ENCODE results near the gene ANKRD35.

ANKRD35 gene

DNA sequence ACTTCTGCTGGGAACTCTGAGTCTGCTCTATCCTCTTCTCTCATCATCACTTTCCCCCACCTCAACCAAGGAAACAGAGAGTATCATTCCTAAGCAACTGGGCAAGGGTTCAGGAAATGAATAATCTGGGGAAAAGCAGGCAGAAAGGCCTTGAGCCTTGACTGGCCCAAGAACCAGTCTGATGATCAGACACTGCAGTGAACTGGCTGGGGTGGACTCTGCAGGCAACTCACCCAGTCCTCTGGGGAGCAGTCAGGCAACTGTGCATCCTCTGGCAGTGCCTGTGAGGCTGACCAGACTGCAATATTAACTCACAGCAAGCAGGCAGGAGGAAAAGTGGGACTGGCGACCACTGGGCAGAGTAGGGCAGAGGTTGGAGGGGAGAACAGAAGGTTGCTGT lies 991 bp downstream of the ANKRD35 start:
- no peak; the same call in 2 of the 3 replicates for ATAC-seq
- TF ChIP-seq PPARA (CRISPR knock-in tag; IDR thresholded peaks at IDR 0.05; ENCODE audit: borderline replicate concordance) (no peak), SNAI2 (CRISPR knock-in tag; IDR thresholded peaks at IDR 0.05) (no peak), ZNF565 (CRISPR knock-in tag; conservative IDR thresholded peaks at IDR 0.05; ENCODE audit: low read depth) (no peak), ZC3H10 (CRISPR knock-in tag; IDR thresholded peaks at IDR 0.05) (no peak), ESRRG (CRISPR knock-in tag; IDR thresholded peaks at IDR 0.05) (no peak), ZFP30 (CRISPR knock-in tag; IDR thresholded peaks at IDR 0.05) (no peak), ISL1 (CRISPR knock-in tag; IDR thresholded peaks at IDR 0.05) (no peak), OSR1 (CRISPR knock-in tag; IDR thresholded peaks at IDR 0.05) (no peak), GLIS3 (CRISPR knock-in tag; IDR thresholded peaks at IDR 0.05) (no peak), ZNF8 (CRISPR knock-in tag; IDR thresholded peaks at IDR 0.05) (no peak), ZNF70 (CRISPR knock-in tag; IDR thresholded peaks at IDR 0.05) (no peak), BACH2 (CRISPR knock-in tag; IDR thresholded peaks at IDR 0.05; ENCODE audit: borderline replicate concordance) (no peak), RARB (CRISPR knock-in tag; IDR thresholded peaks at IDR 0.05) (no peak), TOX (CRISPR knock-in tag; IDR thresholded peaks at IDR 0.05; ENCODE audit: borderline replicate concordance) (no peak), ARNTL (CRISPR knock-in tag; IDR thresholded peaks at IDR 0.05; ENCODE audit: borderline replicate concordance, low read depth) (no peak)
- TF ChIP-seq, protein P1, sequence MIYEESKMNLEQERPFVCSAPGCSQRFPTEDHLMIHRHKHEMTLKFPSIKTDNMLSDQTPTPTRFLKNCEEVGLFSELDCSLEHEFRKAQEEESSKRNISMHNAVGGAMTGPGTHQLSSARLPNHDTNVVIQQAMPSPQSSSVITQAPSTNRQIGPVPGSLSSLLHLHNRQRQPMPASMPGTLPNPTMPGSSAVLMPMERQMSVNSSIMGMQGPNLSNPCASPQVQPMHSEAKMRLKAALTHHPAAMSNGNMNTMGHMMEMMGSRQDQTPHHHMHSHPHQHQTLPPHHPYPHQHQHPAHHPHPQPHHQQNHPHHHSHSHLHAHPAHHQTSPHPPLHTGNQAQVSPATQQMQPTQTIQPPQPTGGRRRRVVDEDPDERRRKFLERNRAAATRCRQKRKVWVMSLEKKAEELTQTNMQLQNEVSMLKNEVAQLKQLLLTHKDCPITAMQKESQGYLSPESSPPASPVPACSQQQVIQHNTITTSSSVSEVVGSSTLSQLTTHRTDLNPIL (CRISPR knock-in tag; IDR thresholded peaks at IDR 0.05; ENCODE audit: low read depth) = no peak
- TF ChIP-seq, protein P2, sequence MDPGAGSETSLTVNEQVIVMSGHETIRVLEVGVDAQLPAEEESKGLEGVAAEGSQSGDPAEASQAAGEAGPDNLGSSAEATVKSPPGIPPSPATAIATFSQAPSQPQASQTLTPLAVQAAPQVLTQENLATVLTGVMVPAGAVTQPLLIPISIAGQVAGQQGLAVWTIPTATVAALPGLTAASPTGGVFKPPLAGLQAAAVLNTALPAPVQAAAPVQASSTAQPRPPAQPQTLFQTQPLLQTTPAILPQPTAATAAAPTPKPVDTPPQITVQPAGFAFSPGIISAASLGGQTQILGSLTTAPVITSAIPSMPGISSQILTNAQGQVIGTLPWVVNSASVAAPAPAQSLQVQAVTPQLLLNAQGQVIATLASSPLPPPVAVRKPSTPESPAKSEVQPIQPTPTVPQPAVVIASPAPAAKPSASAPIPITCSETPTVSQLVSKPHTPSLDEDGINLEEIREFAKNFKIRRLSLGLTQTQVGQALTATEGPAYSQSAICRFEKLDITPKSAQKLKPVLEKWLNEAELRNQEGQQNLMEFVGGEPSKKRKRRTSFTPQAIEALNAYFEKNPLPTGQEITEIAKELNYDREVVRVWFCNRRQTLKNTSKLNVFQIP (CRISPR knock-in tag; IDR thresholded peaks at IDR 0.05; ENCODE audit: borderline replicate concordance, low read depth) = no peak
- TF ChIP-seq, protein P3, sequence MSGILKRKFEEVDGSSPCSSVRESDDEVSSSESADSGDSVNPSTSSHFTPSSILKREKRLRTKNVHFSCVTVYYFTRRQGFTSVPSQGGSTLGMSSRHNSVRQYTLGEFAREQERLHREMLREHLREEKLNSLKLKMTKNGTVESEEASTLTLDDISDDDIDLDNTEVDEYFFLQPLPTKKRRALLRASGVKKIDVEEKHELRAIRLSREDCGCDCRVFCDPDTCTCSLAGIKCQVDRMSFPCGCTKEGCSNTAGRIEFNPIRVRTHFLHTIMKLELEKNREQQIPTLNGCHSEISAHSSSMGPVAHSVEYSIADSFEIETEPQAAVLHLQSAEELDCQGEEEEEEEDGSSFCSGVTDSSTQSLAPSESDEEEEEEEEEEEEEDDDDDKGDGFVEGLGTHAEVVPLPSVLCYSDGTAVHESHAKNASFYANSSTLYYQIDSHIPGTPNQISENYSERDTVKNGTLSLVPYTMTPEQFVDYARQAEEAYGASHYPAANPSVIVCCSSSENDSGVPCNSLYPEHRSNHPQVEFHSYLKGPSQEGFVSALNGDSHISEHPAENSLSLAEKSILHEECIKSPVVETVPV (CRISPR knock-in tag; IDR thresholded peaks at IDR 0.05) = no peak
- TF ChIP-seq, protein P4, sequence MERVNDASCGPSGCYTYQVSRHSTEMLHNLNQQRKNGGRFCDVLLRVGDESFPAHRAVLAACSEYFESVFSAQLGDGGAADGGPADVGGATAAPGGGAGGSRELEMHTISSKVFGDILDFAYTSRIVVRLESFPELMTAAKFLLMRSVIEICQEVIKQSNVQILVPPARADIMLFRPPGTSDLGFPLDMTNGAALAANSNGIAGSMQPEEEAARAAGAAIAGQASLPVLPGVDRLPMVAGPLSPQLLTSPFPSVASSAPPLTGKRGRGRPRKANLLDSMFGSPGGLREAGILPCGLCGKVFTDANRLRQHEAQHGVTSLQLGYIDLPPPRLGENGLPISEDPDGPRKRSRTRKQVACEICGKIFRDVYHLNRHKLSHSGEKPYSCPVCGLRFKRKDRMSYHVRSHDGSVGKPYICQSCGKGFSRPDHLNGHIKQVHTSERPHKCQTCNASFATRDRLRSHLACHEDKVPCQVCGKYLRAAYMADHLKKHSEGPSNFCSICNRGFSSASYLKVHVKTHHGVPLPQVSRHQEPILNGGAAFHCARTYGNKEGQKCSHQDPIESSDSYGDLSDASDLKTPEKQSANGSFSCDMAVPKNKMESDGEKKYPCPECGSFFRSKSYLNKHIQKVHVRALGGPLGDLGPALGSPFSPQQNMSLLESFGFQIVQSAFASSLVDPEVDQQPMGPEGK (CRISPR knock-in tag; IDR thresholded peaks at IDR 0.05; ENCODE audit: borderline replicate concordance) = no peak
- TF ChIP-seq, protein P5, sequence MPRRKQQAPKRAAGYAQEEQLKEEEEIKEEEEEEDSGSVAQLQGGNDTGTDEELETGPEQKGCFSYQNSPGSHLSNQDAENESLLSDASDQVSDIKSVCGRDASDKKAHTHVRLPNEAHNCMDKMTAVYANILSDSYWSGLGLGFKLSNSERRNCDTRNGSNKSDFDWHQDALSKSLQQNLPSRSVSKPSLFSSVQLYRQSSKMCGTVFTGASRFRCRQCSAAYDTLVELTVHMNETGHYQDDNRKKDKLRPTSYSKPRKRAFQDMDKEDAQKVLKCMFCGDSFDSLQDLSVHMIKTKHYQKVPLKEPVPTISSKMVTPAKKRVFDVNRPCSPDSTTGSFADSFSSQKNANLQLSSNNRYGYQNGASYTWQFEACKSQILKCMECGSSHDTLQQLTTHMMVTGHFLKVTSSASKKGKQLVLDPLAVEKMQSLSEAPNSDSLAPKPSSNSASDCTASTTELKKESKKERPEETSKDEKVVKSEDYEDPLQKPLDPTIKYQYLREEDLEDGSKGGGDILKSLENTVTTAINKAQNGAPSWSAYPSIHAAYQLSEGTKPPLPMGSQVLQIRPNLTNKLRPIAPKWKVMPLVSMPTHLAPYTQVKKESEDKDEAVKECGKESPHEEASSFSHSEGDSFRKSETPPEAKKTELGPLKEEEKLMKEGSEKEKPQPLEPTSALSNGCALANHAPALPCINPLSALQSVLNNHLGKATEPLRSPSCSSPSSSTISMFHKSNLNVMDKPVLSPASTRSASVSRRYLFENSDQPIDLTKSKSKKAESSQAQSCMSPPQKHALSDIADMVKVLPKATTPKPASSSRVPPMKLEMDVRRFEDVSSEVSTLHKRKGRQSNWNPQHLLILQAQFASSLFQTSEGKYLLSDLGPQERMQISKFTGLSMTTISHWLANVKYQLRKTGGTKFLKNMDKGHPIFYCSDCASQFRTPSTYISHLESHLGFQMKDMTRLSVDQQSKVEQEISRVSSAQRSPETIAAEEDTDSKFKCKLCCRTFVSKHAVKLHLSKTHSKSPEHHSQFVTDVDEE (CRISPR knock-in tag; IDR thresholded peaks at IDR 0.05) = no peak

DNA sequence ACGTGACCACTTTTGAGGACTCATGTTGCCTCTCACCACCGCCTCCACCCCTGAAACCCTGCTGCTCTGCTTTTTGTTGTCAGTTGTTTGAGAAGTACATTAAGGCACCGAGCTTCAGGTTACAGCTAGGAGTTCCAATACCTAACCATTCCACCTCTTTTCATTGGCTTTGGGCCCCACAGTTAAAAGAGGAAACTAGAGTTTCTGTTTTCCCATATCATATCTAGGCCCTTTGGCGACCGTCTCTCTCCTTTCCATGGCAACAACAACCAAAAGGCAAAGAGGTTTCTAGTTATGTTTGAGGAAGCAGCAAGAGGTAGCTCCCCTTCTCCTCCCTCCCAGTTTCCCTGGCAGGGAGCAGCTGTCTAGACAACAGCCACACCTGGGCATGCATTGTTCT lies 5.9 kb downstream of the ANKRD35 start:
- no peak for ATAC-seq
- TF ChIP-seq ZFP30 (CRISPR knock-in tag; IDR thresholded peaks at IDR 0.05) (no peak), SNAI2 (CRISPR knock-in tag; IDR thresholded peaks at IDR 0.05) (no peak), RARB (CRISPR knock-in tag; IDR thresholded peaks at IDR 0.05) (no peak), ZNF70 (CRISPR knock-in tag; IDR thresholded peaks at IDR 0.05) (no peak), ISL1 (CRISPR knock-in tag; IDR thresholded peaks at IDR 0.05) (no peak)
- TF ChIP-seq, protein P2 (CRISPR knock-in tag; IDR thresholded peaks at IDR 0.05; ENCODE audit: borderline replicate concordance, low read depth) = no peak
- TF ChIP-seq, protein P5 (CRISPR knock-in tag; IDR thresholded peaks at IDR 0.05) = no peak
